WTC11 (cell line): Measurements from ENCODE around the gene IGFBP4. TPM values are rescaled to one million over a fixed set of nuclear protein-coding genes. Genes with fewer than 3 reads are reported as not detected.

Source experiments
- ATAC-seq: fragments of 200-7000 bp; cut with Tn5 transposase; 2 replicates; pipeline ENCODE4 v1.10.0; 2021; ENCODE audit warnings: mild to moderate bottlenecking, moderate library complexity
- CTCF ChIA-PET: fragments of 300-600 bp; sonication (Branson Sonifier 250); formaldehyde crosslinking; loops from one replicate; lab custom pipeline; 2021; ENCODE audit warnings: antibody characterized with exemption; lab: Charles Lee
- POLR2A ChIA-PET: fragments of 350-600 bp; sonication (Branson Sonifier 250); formaldehyde crosslinking; loops from one replicate; lab custom pipeline; 2021; ENCODE audit warnings: antibody characterized with exemption; lab: Charles Lee
- DNase-seq: peaks from one replicate; pipeline ENCODE4 v3.0.0; 2021; ENCODE audit warnings: low spot score
- H3K27ac Mint-ChIP-seq: 2 replicates; pipeline ENCODE4 v1.8.0; 2021; ENCODE audit warnings: mixed read lengths
- H3K27me3 Mint-ChIP-seq: 2 replicates; pipeline ENCODE4 v1.8.0; 2021; ENCODE audit warnings: low read depth, mild to moderate bottlenecking, moderate library complexity, mixed read lengths
- H3K36me3 Mint-ChIP-seq: 2 replicates; pipeline ENCODE4 v1.8.0; 2021; ENCODE audit warnings: mixed read lengths
- H3K4me1 Mint-ChIP-seq: 2 replicates; pipeline ENCODE4 v1.8.0; 2022; ENCODE audit warnings: mixed read lengths
- H3K4me3 Mint-ChIP-seq: 2 replicates; pipeline ENCODE4 v1.8.0; 2021; ENCODE audit warnings: mild to moderate bottlenecking, moderate library complexity, mixed read lengths
- H3K9me3 Mint-ChIP-seq: 2 replicates; pipeline ENCODE4 v1.8.0; 2021; ENCODE audit warnings: mixed read lengths
- ATF2 ChIP-seq: sonication (generic); formaldehyde crosslinking; IDR thresholded peaks from 2 replicates; pipeline ENCODE4 v1.8.1; 2022; ENCODE audit warnings: low read depth, missing genetic modification reagents, borderline replicate concordance
- CBFB ChIP-seq: sonication (generic); formaldehyde crosslinking; IDR thresholded peaks from 2 replicates; pipeline ENCODE4 v1.8.1; 2022; ENCODE audit warnings: mild to moderate bottlenecking, low read depth, missing genetic modification reagents
- CREB1 ChIP-seq: sonication (generic); formaldehyde crosslinking; IDR thresholded peaks from 2 replicates; pipeline ENCODE4 v1.8.0; 2023; ENCODE audit warnings: mild to moderate bottlenecking, missing genetic modification reagents
- E2F1 ChIP-seq: sonication (generic); formaldehyde crosslinking; IDR thresholded peaks from 2 replicates; pipeline ENCODE4 v1.8.0; 2022; ENCODE audit warnings: mild to moderate bottlenecking, missing genetic modification reagents
- E2F5 ChIP-seq: sonication (generic); formaldehyde crosslinking; IDR thresholded peaks from 2 replicates; pipeline ENCODE4 v1.8.1; 2022; ENCODE audit warnings: mild to moderate bottlenecking, moderate library complexity, missing genetic modification reagents
- ELF4 ChIP-seq: sonication (generic); formaldehyde crosslinking; IDR thresholded peaks from 2 replicates; pipeline ENCODE4 v1.8.1; 2022; ENCODE audit warnings: low read depth, mild to moderate bottlenecking, moderate library complexity, missing genetic modification reagents
- FOXP1 ChIP-seq: sonication (generic); formaldehyde crosslinking; IDR thresholded peaks from 2 replicates; pipeline ENCODE4 v1.8.0; 2022; ENCODE audit warnings: missing genetic modification reagents, mild to moderate bottlenecking, moderate library complexity, borderline replicate concordance
- FOXP4 ChIP-seq: sonication (generic); formaldehyde crosslinking; IDR thresholded peaks from 2 replicates; pipeline ENCODE4 v1.8.0; 2022; ENCODE audit warnings: mild to moderate bottlenecking, missing genetic modification reagents
- GRHL2 ChIP-seq: fragments of 250-450 bp; sonication (Bioruptor Pico); IDR thresholded peaks from 2 replicates; pipeline ENCODE4 v1.8.0; 2022; ENCODE audit warnings: mild to moderate bottlenecking, moderate library complexity; ENCODE audit not compliant: insufficient replicate concordance, severe bottlenecking
- NFYB ChIP-seq: sonication (generic); formaldehyde crosslinking; conservative IDR thresholded peaks from 2 replicates; pipeline ENCODE4 v1.8.0; 2022; ENCODE audit warnings: low read depth, missing genetic modification reagents
- NR1H2 ChIP-seq: sonication (generic); formaldehyde crosslinking; IDR thresholded peaks from 2 replicates; pipeline ENCODE4 v1.9.0; 2021; ENCODE audit warnings: mild to moderate bottlenecking, moderate library complexity, missing genetic modification reagents
- NR2C2 ChIP-seq: sonication (generic); formaldehyde crosslinking; IDR thresholded peaks from 2 replicates; pipeline ENCODE4 v1.8.0; 2022; ENCODE audit warnings: mild to moderate bottlenecking, missing genetic modification reagents
- SMAD3 ChIP-seq: sonication (generic); formaldehyde crosslinking; IDR thresholded peaks from 2 replicates; pipeline ENCODE4 v1.8.0; 2022; ENCODE audit warnings: missing genetic modification reagents, mild to moderate bottlenecking, borderline replicate concordance
- STAT6 ChIP-seq: sonication (generic); formaldehyde crosslinking; conservative IDR thresholded peaks from 2 replicates; pipeline ENCODE4 v1.8.1; 2023; ENCODE audit warnings: mild to moderate bottlenecking, low read depth, missing genetic modification reagents, moderate library complexity
- ZBTB21 ChIP-seq: sonication (generic); formaldehyde crosslinking; IDR thresholded peaks from 2 replicates; pipeline ENCODE4 v1.8.1; 2023; ENCODE audit warnings: mild to moderate bottlenecking, missing genetic modification reagents, borderline replicate concordance
- ZNF416 ChIP-seq: fragments of 250-450 bp; sonication (Bioruptor Pico); IDR thresholded peaks from 2 replicates; pipeline ENCODE4 v1.9.0; 2021; ENCODE audit warnings: mild to moderate bottlenecking, inconsistent platforms
- ZNF671 ChIP-seq: fragments of 250-450 bp; sonication (Bioruptor Pico); IDR thresholded peaks from 2 replicates; pipeline ENCODE4 v1.8.0; 2021; ENCODE audit warnings: mild to moderate bottlenecking
- total RNA-seq: library from RNA; stranded (reverse); gene quantifications from 3 replicates; pipeline ENCODE4 v1.2.3, GENCODE V29; 2021
- TF ChIP-seq, protein P1 (sequence below): sonication (generic); formaldehyde crosslinking; IDR thresholded peaks from 2 replicates; pipeline ENCODE4 v1.8.0; 2022; ENCODE audit warnings: mild to moderate bottlenecking, missing genetic modification reagents
- TF ChIP-seq, protein P2 (sequence below): sonication (generic); formaldehyde crosslinking; IDR thresholded peaks from 2 replicates; pipeline ENCODE4 v1.8.0; 2023; ENCODE audit warnings: mild to moderate bottlenecking, missing genetic modification reagents
- TF ChIP-seq, protein P3 (sequence below): fragments of 200-600 bp; IDR thresholded peaks from 2 replicates; pipeline ENCODE4 v1.8.0; 2022; ENCODE audit warnings: antibody characterized with exemption

IGFBP4 gene
- total RNA-seq, 1 experiment from 2014 or later = 172 TPM

- TF ChIP-seq, protein P1, sequence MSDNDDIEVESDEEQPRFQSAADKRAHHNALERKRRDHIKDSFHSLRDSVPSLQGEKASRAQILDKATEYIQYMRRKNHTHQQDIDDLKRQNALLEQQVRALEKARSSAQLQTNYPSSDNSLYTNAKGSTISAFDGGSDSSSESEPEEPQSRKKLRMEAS (CRISPR knock-in tag) = no peak
- no peak for TF ChIP-seq FOXP1 (CRISPR knock-in tag)
- no peak for TF ChIP-seq ATF2 (CRISPR knock-in tag)
Observed at GRCh38 chr17:40447806-40448205, 4.6 kb downstream of the IGFBP4 start (continued).

DNA sequence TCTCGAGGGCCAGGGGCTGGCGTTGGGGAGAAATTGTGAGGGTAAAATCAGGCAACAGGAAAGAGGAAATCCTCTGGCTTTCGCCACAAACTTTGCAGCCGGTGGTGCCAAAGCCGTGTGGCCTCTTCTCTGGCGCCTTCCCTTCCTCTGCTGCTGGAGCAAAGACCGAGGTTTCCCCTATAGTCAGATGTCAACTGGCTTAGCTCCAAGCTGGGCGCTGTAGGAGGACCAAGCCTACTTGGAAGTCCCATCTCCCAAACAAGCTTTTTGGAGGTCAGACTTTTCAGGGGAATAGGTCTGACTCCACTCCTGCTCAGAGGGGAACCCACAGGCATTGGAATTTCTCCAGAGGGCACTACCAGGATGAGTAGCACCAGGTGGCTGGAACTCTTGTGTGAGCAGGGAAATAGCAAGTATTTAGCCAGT is 5.0 kb downstream of the IGFBP4 start:
- TF ChIP-seq, protein P2, sequence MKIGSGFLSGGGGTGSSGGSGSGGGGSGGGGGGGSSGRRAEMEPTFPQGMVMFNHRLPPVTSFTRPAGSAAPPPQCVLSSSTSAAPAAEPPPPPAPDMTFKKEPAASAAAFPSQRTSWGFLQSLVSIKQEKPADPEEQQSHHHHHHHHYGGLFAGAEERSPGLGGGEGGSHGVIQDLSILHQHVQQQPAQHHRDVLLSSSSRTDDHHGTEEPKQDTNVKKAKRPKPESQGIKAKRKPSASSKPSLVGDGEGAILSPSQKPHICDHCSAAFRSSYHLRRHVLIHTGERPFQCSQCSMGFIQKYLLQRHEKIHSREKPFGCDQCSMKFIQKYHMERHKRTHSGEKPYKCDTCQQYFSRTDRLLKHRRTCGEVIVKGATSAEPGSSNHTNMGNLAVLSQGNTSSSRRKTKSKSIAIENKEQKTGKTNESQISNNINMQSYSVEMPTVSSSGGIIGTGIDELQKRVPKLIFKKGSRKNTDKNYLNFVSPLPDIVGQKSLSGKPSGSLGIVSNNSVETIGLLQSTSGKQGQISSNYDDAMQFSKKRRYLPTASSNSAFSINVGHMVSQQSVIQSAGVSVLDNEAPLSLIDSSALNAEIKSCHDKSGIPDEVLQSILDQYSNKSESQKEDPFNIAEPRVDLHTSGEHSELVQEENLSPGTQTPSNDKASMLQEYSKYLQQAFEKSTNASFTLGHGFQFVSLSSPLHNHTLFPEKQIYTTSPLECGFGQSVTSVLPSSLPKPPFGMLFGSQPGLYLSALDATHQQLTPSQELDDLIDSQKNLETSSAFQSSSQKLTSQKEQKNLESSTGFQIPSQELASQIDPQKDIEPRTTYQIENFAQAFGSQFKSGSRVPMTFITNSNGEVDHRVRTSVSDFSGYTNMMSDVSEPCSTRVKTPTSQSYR = no peak
- TF ChIP-seq STAT6 (CRISPR knock-in tag) (no peak), NR1H2 (CRISPR knock-in tag) (no peak), FOXP1 (CRISPR knock-in tag) (no peak), E2F5 (CRISPR knock-in tag) (no peak), CBFB (no peak), E2F1 (CRISPR knock-in tag) (no peak), ZNF671 (no peak), FOXP4 (CRISPR knock-in tag) (no peak), CREB1 (CRISPR knock-in tag) (no peak), ZNF416 (CRISPR knock-in tag) (no peak), NR2C2 (CRISPR knock-in tag) (no peak), ELF4 (CRISPR knock-in tag) (no peak), SMAD3 (no peak), NFYB (CRISPR knock-in tag) (no peak), ZBTB21 (CRISPR knock-in tag) (no peak), GRHL2 (no peak)
- TF ChIP-seq, protein P3, sequence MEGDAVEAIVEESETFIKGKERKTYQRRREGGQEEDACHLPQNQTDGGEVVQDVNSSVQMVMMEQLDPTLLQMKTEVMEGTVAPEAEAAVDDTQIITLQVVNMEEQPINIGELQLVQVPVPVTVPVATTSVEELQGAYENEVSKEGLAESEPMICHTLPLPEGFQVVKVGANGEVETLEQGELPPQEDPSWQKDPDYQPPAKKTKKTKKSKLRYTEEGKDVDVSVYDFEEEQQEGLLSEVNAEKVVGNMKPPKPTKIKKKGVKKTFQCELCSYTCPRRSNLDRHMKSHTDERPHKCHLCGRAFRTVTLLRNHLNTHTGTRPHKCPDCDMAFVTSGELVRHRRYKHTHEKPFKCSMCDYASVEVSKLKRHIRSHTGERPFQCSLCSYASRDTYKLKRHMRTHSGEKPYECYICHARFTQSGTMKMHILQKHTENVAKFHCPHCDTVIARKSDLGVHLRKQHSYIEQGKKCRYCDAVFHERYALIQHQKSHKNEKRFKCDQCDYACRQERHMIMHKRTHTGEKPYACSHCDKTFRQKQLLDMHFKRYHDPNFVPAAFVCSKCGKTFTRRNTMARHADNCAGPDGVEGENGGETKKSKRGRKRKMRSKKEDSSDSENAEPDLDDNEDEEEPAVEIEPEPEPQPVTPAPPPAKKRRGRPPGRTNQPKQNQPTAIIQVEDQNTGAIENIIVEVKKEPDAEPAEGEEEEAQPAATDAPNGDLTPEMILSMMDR = no peak
- TF ChIP-seq, all 79 proteins: peak for 0
- Mint-ChIP-seq H3K9me3 (no peaks in the 10 kb centered on the region), H3K27ac (0 out of 2 replicates have a peak overlapping the region, but pooled peaks have one; percentile 58), H3K4me1 (peaks cover 46% of the 10 kb centered on the region), H3K27me3 (no peaks in the 10 kb centered on the region), H3K4me3 (no peak overlapping the region), H3K36me3 (peaks cover 9% of the 10 kb centered on the region; the same call in 1 of the 2 replicates)
- POLR2A ChIA-PET = no interaction called here
- CTCF ChIA-PET = interaction anchor here (0.8 to 17.3 kb wide), 10 partner anchors 10 to 109 kb away, joined by 3 to 293 read pairs (median 4); partner anchors contain the start of gene TOP2A
- ATAC-seq (no peak), DNase-seq (no peak)
